GM12874 (cell line): Measurements from ENCODE around the gene BICC1.

Experiments
- TF ChIP-seq, protein P1 (sequence below): IDR thresholded peaks from 2 replicates; pipeline ENCODE4 v1.5.1; 2011; ENCODE audit warnings: low read depth, mild to moderate bottlenecking, control low read depth, low read length, moderate library complexity; ENCODE audit not compliant: insufficient read depth

The BICC1 gene

DNA sequence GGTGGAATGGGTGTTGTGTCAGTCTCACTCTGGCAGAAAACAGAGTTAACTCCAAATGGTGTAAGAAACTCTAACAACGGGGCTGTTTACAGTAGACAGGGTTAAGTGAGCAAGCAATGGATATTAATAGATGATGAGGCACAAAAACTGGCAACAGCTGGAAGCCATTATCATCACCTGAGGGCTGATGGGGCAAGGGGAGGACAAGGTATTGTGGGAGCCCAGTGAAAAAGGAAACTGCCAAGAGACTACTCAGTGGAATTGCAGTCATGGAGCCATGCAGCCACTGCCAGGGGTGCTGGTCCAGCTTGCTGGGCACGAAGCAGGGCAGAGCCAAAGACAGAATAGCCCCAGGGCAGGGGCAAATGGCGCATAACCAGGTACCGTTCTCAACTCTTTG lies 260.7 kb downstream of the BICC1 start:
- TF ChIP-seq, protein P1, sequence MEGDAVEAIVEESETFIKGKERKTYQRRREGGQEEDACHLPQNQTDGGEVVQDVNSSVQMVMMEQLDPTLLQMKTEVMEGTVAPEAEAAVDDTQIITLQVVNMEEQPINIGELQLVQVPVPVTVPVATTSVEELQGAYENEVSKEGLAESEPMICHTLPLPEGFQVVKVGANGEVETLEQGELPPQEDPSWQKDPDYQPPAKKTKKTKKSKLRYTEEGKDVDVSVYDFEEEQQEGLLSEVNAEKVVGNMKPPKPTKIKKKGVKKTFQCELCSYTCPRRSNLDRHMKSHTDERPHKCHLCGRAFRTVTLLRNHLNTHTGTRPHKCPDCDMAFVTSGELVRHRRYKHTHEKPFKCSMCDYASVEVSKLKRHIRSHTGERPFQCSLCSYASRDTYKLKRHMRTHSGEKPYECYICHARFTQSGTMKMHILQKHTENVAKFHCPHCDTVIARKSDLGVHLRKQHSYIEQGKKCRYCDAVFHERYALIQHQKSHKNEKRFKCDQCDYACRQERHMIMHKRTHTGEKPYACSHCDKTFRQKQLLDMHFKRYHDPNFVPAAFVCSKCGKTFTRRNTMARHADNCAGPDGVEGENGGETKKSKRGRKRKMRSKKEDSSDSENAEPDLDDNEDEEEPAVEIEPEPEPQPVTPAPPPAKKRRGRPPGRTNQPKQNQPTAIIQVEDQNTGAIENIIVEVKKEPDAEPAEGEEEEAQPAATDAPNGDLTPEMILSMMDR = no peak

DNA sequence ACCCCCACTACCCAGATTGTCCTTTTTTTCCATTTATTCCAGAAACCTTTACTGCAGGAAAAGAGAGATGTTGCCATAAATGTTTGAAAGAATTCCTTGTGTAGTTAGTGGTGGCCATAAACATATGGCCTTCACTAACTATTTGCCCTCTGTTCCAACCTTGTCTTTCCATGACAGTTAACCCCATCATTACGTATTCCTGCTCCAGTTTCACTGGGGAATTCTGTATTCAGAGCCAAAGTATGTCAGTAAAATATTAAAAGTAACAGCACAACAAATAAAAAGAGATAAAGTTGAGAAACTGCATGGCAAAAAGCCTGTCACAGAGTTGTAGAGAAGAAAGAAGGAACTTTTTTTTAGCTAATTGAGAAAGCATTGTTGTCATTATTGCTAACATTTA lies 261.3 kb downstream of the BICC1 start:
- TF ChIP-seq, protein P1 = no peak

DNA sequence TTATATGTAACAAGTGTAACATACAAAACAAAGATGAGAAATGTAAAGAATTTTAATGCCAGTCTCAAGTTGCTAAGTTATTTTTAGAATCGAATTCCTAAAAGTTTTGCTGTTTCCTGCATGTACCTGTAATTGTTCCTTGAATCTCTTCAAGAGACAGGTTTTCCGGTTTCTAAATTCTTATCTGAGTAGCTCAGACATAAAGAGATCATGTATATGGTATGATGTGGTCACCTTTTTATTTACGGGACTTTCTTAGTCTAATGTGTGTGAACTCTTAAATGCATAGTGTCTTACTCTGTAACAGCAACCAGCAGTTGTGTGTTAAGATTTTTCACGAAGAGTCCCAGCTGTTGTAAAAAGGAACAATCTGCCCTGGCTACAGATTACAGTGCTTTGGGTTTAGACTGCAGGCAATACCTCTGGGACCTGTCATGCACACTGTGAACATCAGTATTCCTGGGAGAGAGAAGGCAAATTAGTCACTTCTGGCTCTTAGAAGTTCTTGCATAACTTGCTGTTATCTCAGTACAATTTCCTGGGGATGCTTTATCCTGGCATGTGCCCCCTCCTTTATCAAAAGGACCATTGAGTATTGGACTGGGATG lies 263.4 kb downstream of the BICC1 start:
- TF ChIP-seq, protein P1 = no peak

DNA sequence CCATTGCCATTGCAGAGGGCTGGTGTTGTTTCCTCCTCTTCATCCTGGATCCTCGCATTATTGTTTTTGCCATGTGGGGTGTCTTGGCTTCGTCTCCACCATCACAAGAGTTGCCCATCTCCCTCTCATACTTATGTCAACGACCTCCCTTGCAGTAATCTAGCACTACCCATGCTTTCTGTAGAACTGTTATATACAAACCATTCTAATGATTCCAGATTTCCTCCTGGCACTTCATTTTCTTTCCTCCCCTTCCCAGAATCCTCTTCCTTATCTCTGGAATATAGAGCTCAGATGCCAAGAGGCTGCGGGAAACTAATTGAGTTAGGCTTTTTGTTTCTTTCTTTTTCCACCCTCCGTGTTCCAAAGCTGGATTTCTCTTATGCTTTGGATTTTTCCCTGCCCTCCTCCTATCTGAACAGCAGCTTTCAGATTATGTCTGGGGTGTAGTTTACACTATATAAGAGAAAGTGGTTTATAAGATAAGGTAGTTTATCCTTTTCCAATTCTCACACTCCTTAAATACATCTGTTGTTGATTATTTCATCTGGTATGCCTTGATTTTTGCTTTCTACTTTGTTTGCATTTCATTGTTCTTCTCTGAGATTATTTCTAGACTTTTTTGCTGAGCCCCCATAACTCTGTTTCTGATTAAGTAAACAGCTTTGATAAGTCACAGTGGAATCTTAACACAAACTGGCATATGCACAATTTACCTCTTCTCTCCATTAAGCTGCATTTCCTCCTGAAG lies 264.1 kb downstream of the BICC1 start:
- TF ChIP-seq, protein P1 = no peak

DNA sequence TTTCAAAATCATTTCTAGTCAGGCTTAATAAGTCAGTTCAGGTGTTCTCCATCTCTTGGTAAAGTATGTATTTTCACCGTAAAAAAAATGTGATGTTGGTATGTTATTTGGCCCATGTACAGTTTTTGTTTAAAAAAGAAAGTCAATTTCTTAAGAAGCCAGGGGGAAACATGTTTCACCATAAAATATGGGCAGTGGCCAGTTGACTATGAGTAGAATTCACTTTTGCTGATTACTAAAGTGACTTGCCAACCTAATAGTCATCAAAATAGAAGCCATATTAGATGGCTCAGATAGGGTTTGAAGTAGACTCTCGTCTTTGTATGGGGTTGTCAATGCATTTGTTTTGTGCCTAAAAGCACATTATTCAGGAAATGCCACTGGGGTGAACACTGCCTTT lies 266.3 kb downstream of the BICC1 start:
- TF ChIP-seq, protein P1 = no peak

DNA sequence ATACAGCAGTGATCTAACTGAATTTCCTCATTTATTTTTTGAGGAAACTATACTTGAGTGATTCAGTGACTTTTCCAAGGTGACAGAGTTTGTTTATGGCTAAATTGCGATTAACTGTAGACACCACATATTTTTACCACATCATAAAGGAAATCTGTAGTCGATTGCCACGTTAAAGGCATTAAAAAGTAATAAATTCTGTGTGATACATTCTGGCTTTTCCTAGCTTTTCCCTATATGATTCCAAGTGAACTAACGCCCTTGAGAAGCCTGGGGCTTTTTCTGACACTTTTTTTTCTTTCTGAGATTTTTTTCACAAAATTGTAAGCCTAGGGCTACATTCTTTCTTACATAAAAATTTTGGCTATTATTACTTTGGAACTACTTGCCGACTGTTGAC lies 266.9 kb downstream of the BICC1 start:
- TF ChIP-seq, protein P1 = no peak

DNA sequence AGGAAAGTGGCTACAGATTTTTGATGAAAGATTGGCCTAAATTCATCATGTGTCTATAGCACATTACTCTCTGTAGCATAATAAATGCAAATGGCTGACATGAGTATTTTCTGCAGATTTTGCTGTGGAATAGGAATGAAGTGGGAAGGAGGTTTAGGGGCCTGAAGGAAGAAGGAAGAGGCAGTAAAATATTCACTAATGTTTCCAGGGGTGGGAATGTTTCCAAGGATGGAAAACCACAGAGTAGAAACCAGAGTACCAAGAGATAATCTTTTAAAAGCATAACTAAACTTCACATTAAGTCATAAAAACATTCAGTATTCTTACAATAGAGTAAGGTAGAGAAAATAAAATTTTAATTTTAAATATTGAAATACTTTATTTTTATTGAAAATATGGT lies 267.8 kb downstream of the BICC1 start:
- TF ChIP-seq, protein P1 = no peak
